A673 (cell line): ENCODE data around the gene CPXM2. TPM values are rescaled to one million over a fixed set of nuclear protein-coding genes. Genes with fewer than 3 reads are reported as not detected.

Experiments
- BruUV-seq: library from RNA; stranded (reverse); fragments of 400-500 nt; replicated peaks from 2 replicates; lab custom pipeline; 2021; lab: Mats Ljungman, UMichigan
- CTCF ChIA-PET: fragments of 300-600 bp; sonication (Branson Sonifier 250); formaldehyde crosslinking; loops from one replicate; lab custom pipeline; 2022; ENCODE audit warnings: antibody characterized with exemption; lab: Charles Lee
- POLR2A ChIA-PET: fragments of 300-600 bp; sonication (Branson Sonifier 250); formaldehyde crosslinking; loops from one replicate; lab custom pipeline; 2022; ENCODE audit warnings: antibody characterized with exemption; ENCODE audit not compliant: low non-redundant PET; lab: Charles Lee
- DNase-seq: peaks from one replicate; pipeline ENCODE4 v3.0.0-alpha.2; 2015; ENCODE audit warnings: low spot score
- H3K27ac ChIP-seq: fragments of 200-600 bp; sonication (generic); 2 replicates; pipeline ENCODE4 v1.5.1; 2016; ENCODE audit warnings: mixed run types, low read depth, mild to moderate bottlenecking, mixed read lengths, antibody characterized with exemption, low read length; ENCODE audit not compliant: poor library complexity, severe bottlenecking
- H3K27me3 ChIP-seq: fragments of 200-600 bp; sonication (generic); replicated peaks from 2 replicates; pipeline ENCODE4 v1.6.1; 2017; ENCODE audit warnings: mixed run types, low read depth, mild to moderate bottlenecking, mixed read lengths, antibody characterized with exemption, low read length; ENCODE audit not compliant: insufficient read depth, poor library complexity
- H3K36me3 ChIP-seq: fragments of 200-600 bp; sonication (generic); 2 replicates; pipeline ENCODE4 v1.6.1; 2016; ENCODE audit warnings: mixed run types, mild to moderate bottlenecking, mixed read lengths, antibody characterized with exemption, low read length; ENCODE audit not compliant: insufficient read depth, poor library complexity, severe bottlenecking
- H3K4me1 ChIP-seq: fragments of 200-600 bp; sonication (generic); 2 replicates; pipeline ENCODE4 v1.6.1; 2017; ENCODE audit warnings: mixed run types, mild to moderate bottlenecking, mixed read lengths, antibody characterized with exemption, low read length; ENCODE audit not compliant: insufficient read depth, poor library complexity, severe bottlenecking
- H3K4me3 ChIP-seq: fragments of 200-600 bp; sonication (generic); 2 replicates; pipeline ENCODE4 v1.5.1; 2016; ENCODE audit warnings: low read depth, mixed run types, mild to moderate bottlenecking, mixed read lengths, low read length; ENCODE audit not compliant: poor library complexity, severe bottlenecking
- H3K9me3 ChIP-seq: fragments of 200-600 bp; sonication (generic); 2 replicates; pipeline ENCODE4 v1.6.1; 2016; ENCODE audit warnings: mixed run types, low read depth, mild to moderate bottlenecking, mixed read lengths, antibody characterized with exemption, low read length; ENCODE audit not compliant: poor library complexity, severe bottlenecking
- EZH2 ChIP-seq: fragments of 200-600 bp; sonication (generic); IDR thresholded peaks from 2 replicates; pipeline ENCODE4 v1.6.1; 2017; ENCODE audit warnings: borderline replicate concordance, low read depth, mild to moderate bottlenecking, mixed read lengths, antibody characterized with exemption, low read length; ENCODE audit not compliant: poor library complexity, severe bottlenecking
- intact Hi-C: fragments of 100-400 bp; cut with micrococcal nuclease; formaldehyde crosslinking; loops from one replicate; pipeline ENCODE4 v1.10.0; 2022; ENCODE audit not compliant: unreplicated experiment
- total RNA-seq: library from RNA; stranded (reverse); gene quantifications from 2 replicates; pipeline ENCODE4 v1.2.3, GENCODE V29; 2021
- TF ChIP-seq, protein P1 (sequence below): fragments of 300-800, 200-600 bp; sonication (generic); conservative IDR thresholded peaks from 2 replicates; pipeline ENCODE4 v1.5.1; 2017; ENCODE audit warnings: low read depth, mild to moderate bottlenecking, antibody characterized with exemption, low read length, moderate library complexity, mixed read lengths

The CPXM2 gene
- total RNA-seq, 1 experiment from 2014 or later, result not detected

DNA sequence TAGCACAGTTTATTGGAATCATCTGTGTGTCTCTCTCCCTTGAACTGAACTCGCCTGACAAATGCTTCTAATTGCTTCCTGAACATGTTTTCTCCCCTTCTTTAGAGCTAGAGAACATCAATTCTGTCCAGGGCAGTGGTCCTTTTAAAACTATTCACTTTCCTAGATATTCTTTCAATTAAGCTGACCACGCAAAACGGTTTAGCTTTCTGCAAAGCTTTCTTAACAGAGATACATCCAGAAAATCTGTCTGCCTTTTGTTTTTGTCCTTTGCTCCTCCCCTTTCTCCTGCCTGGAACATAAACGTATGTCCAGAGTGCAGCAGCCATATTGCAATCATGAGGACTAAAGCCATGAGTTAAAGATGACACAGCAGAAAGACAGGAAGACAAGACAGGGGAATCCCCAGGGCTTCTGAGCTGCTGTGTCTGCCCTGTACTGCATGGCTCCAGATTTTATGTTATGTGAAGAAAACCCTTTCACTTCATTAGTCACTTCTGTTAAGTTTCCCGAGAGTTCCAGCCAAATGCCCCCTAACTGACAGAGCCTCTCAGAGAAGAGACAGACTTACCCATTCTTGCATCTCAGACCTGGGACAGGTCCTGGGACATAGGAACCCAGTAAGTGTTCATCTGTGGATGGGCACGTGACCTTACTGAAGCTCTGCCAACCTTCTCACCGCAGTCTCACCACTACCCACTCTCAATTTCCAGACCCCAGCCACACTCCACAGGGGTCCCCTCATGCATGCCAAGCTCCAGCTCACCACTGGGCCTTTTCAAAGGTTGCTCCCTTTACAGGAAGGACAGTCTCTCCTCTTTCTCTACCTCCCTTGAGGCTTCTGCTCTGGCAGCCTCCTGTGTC, 35.0 kb upstream of the CPXM2 start:
- Histone ChIP-seq H3K4me1 (no peaks in the 10 kb centered on the region), H3K27ac (no peak overlapping the region), H3K9me3 (no peaks in the 10 kb centered on the region), H3K36me3 (no peaks in the 10 kb centered on the region), H3K4me3 (no peak overlapping the region), H3K27me3 (peaks cover 17% of the 10 kb centered on the region)
- CTCF ChIA-PET, result no interaction called here
- DNase-seq, result peak; percentile 10
- POLR2A ChIA-PET, result interaction anchor here (0.9 kb wide), 1 partner anchor 220 kb away, joined by 4 read pairs; no protein-coding TSS in a partner anchor
- BruUV-seq, result no TSS peak
- intact Hi-C loops, result no loop called here
- TF ChIP-seq EZH2, result no peak
- TF ChIP-seq, protein P1, sequence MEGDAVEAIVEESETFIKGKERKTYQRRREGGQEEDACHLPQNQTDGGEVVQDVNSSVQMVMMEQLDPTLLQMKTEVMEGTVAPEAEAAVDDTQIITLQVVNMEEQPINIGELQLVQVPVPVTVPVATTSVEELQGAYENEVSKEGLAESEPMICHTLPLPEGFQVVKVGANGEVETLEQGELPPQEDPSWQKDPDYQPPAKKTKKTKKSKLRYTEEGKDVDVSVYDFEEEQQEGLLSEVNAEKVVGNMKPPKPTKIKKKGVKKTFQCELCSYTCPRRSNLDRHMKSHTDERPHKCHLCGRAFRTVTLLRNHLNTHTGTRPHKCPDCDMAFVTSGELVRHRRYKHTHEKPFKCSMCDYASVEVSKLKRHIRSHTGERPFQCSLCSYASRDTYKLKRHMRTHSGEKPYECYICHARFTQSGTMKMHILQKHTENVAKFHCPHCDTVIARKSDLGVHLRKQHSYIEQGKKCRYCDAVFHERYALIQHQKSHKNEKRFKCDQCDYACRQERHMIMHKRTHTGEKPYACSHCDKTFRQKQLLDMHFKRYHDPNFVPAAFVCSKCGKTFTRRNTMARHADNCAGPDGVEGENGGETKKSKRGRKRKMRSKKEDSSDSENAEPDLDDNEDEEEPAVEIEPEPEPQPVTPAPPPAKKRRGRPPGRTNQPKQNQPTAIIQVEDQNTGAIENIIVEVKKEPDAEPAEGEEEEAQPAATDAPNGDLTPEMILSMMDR, result no peak

DNA sequence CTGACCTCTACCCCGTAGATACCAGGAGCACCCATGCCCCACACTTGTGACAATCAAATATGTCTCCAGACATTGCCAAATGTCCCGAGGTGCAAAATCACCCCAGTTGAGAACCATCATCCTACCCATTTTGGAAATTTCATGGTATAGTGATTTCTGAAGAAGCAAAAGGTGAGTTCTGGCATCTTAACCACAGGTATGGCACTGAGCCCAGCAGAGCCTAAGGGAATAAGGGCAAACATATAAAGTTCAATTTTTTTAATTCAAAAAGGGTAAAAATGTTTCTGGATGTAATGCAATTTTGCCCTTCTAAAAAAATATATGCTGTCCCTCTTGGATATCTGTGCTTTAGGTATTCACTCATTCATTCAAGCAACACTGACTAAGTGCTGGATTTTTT, 30.5 kb upstream of the CPXM2 start:
- intact Hi-C loops, result no loop called here
- TF ChIP-seq EZH2, result no peak
- DNase-seq, result no peak
- H3K36me3 ChIP-seq, result no peaks in the 10 kb centered on the region
- CTCF ChIA-PET, result no interaction called here
- no peaks in the 10 kb centered on the region for H3K4me1 ChIP-seq
- no peak overlapping the region for H3K27ac ChIP-seq
- peaks cover 36% of the 10 kb centered on the region for H3K27me3 ChIP-seq
- no peak overlapping the region for H3K4me3 ChIP-seq
- no peaks in the 10 kb centered on the region for H3K9me3 ChIP-seq
- BruUV-seq, result no TSS peak
- POLR2A ChIA-PET, result no interaction called here

DNA sequence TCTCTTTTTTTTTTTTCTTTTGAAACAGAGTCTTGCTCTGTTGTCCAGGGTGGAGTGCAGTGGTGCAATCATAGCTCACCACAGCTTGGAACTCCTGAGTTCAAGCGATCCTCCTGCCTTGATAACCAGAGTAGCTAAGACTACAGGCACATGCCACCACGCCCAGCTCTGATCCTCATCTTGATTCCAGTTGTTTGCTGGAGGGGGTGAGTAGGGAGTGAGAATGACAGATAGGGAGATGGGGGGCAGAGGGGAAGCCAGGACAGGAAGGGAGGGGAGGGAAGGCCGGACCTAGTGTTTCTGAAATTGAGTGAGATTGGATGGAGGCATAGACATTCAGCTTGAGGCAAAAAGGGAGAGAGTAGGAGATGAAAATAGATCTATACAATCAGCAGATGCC, 25.2 kb upstream of the CPXM2 start:
- ChIA-PET POLR2A (no interaction called here), CTCF (no interaction called here)
- TF ChIP-seq, protein P1, result no peak
- TF ChIP-seq EZH2, result no peak

More for the DNA sequence above, 25.2 kb upstream of the CPXM2 start:
- BruUV-seq, result no TSS peak
- DNase-seq, result no peak
- Histone ChIP-seq H3K4me1 (no peaks in the 10 kb centered on the region), H3K9me3 (no peaks in the 10 kb centered on the region), H3K27me3 (peaks cover 55% of the 10 kb centered on the region), H3K4me3 (no peak overlapping the region), H3K27ac (no peak overlapping the region), H3K36me3 (no peaks in the 10 kb centered on the region)
- intact Hi-C loops, result no loop called here
